ENCODE results near the gene SNAPC4.

DNA sequence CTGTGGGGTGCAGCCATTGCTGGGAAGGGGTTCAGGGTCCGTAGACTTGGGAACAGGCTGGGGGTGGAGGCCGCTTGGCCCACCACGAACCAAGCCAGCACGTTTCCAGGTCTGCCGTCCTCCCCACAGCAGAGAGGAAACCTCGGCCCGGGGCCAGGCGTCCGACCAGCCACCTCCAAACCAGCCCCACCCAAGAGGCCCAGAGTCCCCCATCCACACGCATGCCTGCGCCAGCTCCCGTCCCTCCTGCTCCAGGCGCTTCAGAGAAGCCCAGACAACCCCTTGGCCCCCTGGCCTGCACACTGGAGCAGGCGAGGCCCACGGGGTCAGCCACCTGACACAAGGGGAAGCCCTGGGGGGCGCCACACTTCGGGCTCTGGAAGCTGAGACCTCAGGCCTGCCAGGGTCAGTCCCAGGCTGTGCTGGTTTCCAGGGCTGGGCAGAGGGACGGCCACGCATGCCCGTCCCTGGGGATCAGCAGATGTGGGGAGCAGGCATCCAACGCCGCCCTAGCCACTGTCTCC, 42.7 kb downstream of the SNAPC4 start:
- TF ChIP-seq JUND (IDR thresholded peaks at IDR 0.05; ENCODE audit: borderline replicate concordance, low read depth, low read length) (no peak), JUND (tag; IDR thresholded peaks at IDR 0.05; ENCODE audit: borderline replicate concordance, low read depth, low read length) (no peak), ZZZ3 (IDR thresholded peaks at IDR 0.05) (no peak)
- TF ChIP-seq, protein P1, sequence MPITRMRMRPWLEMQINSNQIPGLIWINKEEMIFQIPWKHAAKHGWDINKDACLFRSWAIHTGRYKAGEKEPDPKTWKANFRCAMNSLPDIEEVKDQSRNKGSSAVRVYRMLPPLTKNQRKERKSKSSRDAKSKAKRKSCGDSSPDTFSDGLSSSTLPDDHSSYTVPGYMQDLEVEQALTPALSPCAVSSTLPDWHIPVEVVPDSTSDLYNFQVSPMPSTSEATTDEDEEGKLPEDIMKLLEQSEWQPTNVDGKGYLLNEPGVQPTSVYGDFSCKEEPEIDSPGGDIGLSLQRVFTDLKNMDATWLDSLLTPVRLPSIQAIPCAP (CRISPR knock-in tag; IDR thresholded peaks at IDR 0.05; ENCODE audit: borderline replicate concordance): no peak
- TF ChIP-seq, protein P2, sequence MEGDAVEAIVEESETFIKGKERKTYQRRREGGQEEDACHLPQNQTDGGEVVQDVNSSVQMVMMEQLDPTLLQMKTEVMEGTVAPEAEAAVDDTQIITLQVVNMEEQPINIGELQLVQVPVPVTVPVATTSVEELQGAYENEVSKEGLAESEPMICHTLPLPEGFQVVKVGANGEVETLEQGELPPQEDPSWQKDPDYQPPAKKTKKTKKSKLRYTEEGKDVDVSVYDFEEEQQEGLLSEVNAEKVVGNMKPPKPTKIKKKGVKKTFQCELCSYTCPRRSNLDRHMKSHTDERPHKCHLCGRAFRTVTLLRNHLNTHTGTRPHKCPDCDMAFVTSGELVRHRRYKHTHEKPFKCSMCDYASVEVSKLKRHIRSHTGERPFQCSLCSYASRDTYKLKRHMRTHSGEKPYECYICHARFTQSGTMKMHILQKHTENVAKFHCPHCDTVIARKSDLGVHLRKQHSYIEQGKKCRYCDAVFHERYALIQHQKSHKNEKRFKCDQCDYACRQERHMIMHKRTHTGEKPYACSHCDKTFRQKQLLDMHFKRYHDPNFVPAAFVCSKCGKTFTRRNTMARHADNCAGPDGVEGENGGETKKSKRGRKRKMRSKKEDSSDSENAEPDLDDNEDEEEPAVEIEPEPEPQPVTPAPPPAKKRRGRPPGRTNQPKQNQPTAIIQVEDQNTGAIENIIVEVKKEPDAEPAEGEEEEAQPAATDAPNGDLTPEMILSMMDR (IDR thresholded peaks at IDR 0.05 in 2 of 3, conservative IDR thresholded peaks at IDR 0.05 in 1 of 3; ENCODE audit: insufficient read depth in 2 of 3, low read depth in 1 of 3, low read length in 3 of 3): no peak
